Psoas muscle (tissue), 8 donors: ENCODE measurements around the gene CLIP1. TPM values are rescaled to one million over a fixed set of nuclear protein-coding genes. Genes with fewer than 3 reads are reported as not detected.
"Not testable (repeated sequence)": the region's sequence is repeated elsewhere in the genome, so short reads cannot be mapped to it uniquely, and the experiment has no call there.

Experiments
- ATAC-seq, 4 donors: fragments of 200-7000 bp; cut with Tn5 transposase; one replicate each; pipeline ENCODE4 v1.9.1; 2020; ENCODE audit warnings: moderate library complexity in 3 of 4, mild to moderate bottlenecking in 2 of 4
- DNase-seq, 2 donors: peaks; one replicate each; pipeline ENCODE4 v3.0.0-alpha.2; 2020
- H3K27ac ChIP-seq: fragments of 200-600 bp; one replicate; pipeline ENCODE4 v1.8.0; 2022
- H3K27me3 ChIP-seq, 3 donors: fragments of 200-600 bp in 1 of 3; one replicate each; pipeline versions ENCODE4 v1.6.1 to v1.8.0; 2013 to 2022; ENCODE audit warnings: low read length in 2 of 3, mild to moderate bottlenecking in 2 of 3, moderate library complexity in 1 of 3; ENCODE audit not compliant: insufficient read depth in 3 of 3
- H3K36me3 ChIP-seq, 2 donors: fragments of 200-600 bp in 1 of 2; one replicate each; pipeline versions ENCODE4 v1.6.1 to v1.8.0; 2013 to 2022; ENCODE audit warnings: low read depth in 1 of 2, mild to moderate bottlenecking in 1 of 2, moderate library complexity in 1 of 2; ENCODE audit not compliant: insufficient read depth in 1 of 2
- H3K4me1 ChIP-seq: fragments of 200-600 bp; one replicate; pipeline ENCODE4 v1.8.0; 2022
- H3K4me3 ChIP-seq: fragments of 200-600 bp; one replicate; pipeline ENCODE4 v1.8.0; 2022; ENCODE audit warnings: mild to moderate bottlenecking
- H3K9me3 ChIP-seq: fragments of 200-600 bp; one replicate; pipeline ENCODE4 v1.8.0; 2022
- WGBS, 3 donors: extraction: QIAGEN DNeasy Blood & Tissue Kit; methylation state at CpG; one replicate each; pipeline versions ENCODE4 v1.1.6 to v1.1.7; 2013; 5-methylcytosine and 5-hydroxymethylcytosine counted together
- intact Hi-C, 2 donors: fragments of 100-400 bp; cut with DNase I; formaldehyde crosslinking; loops; one replicate each; pipeline versions ENCODE4 v1.11.0 to v1.14.2; 2022
- polyA plus RNA-seq, 3 donors: library from polyadenylated mRNA; stranded (reverse); fragments of 200-250 nt; gene quantifications; one replicate each; pipeline ENCODE4 v1.2.3, GENCODE V29; 2013
- total RNA-seq, 4 donors: library from RNA; stranded (reverse); fragmentation: NEBNext Ultra II Directional in 2 of 4; extraction: Animal tissue kit (Norgen Biotek cat#: 25700) in 2 of 4; gene quantifications; one replicate each; pipeline versions ENCODE4 v1.2.1 to v1.2.4, GENCODE V29; 2021 to 2023
- TF ChIP-seq, protein P1 (sequence below): fragments of 200-600 bp; IDR thresholded peaks from one replicate; pipeline ENCODE4 v1.8.0; 2022; ENCODE audit warnings: antibody characterized with exemption
- donor health status: healthy with polysubstance abuse.
- donor health status: DM: no; HTN: no; CAD: no; lungs with moderate emphysema.
- donor health status: Bipolar disorder and iron deficiency.
- donor health status: healthy.
- donor health status: DM: yes; HTN: yes; CAD: no.
- donor health status: DM: no; HTN: no; CAD: no.
- donor health status: DM: no; HTN: no; CAD: no.
- donor health status: DM: yes; HTN: yes; CAD: no.

Gene CLIP1
- total and polyA plus RNA-seq, 7 donors, result 235 to 639 (median 458) TPM

GRCh38 chr12:122457627-122458026 is 35.2 kb upstream of the CLIP1 start:
- H3K36me3 ChIP-seq, result no peaks in the 10 kb centered on the region
- no peak overlapping the region for H3K27ac ChIP-seq
- TF ChIP-seq, protein P1, sequence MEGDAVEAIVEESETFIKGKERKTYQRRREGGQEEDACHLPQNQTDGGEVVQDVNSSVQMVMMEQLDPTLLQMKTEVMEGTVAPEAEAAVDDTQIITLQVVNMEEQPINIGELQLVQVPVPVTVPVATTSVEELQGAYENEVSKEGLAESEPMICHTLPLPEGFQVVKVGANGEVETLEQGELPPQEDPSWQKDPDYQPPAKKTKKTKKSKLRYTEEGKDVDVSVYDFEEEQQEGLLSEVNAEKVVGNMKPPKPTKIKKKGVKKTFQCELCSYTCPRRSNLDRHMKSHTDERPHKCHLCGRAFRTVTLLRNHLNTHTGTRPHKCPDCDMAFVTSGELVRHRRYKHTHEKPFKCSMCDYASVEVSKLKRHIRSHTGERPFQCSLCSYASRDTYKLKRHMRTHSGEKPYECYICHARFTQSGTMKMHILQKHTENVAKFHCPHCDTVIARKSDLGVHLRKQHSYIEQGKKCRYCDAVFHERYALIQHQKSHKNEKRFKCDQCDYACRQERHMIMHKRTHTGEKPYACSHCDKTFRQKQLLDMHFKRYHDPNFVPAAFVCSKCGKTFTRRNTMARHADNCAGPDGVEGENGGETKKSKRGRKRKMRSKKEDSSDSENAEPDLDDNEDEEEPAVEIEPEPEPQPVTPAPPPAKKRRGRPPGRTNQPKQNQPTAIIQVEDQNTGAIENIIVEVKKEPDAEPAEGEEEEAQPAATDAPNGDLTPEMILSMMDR, result no peak
- no peak overlapping the region for H3K4me3 ChIP-seq
- H3K9me3 ChIP-seq, result no peaks in the 10 kb centered on the region
- no peak for ATAC-seq
- H3K27me3 ChIP-seq, result no peaks in the 10 kb centered on the region
- intact Hi-C loops, result no loop called here
- no peaks in the 10 kb centered on the region for H3K4me1 ChIP-seq
- DNase-seq, result no peak
- 58 to 67% (median 61%) methylated on average over 2 of the region's 2 CpGs for WGBS, 3 donors

- ATAC-seq (no peak), DNase-seq (no peak)
- Histone ChIP-seq H3K27me3 (no peaks in the 10 kb centered on the region), H3K9me3 (no peaks in the 10 kb centered on the region), H3K4me1 (no peaks in the 10 kb centered on the region), H3K36me3 (no peaks in the 10 kb centered on the region), H3K27ac (no peak overlapping the region), H3K4me3 (no peak overlapping the region)
- WGBS, 3 donors, result 61 to 70% (median 64%) methylated on average over 6 of the region's 6 CpGs
- TF ChIP-seq, protein P1, result no peak
- intact Hi-C loops, result no loop called here
Measured at GRCh38 chr12:122454739-122455138, 32.3 kb upstream of the CLIP1 start.

GRCh38 chr12:122454250-122454721 is 31.8 kb upstream of the CLIP1 start:
- ATAC-seq, result peak in 3 of 4 donors; percentile 23 to 62 (median 25)
- Histone ChIP-seq H3K4me1 (no peaks in the 10 kb centered on the region), H3K9me3 (no peaks in the 10 kb centered on the region), H3K36me3 (no peaks in the 10 kb centered on the region), H3K27me3 (no peaks in the 10 kb centered on the region), H3K27ac (no peak overlapping the region), H3K4me3 (no peak overlapping the region)
- DNase-seq, result no peak
- intact Hi-C loops, result no loop called here
- TF ChIP-seq, protein P1, result no peak
- 38 to 61% (median 39%) methylated on average over 12 of the region's 12 CpGs for WGBS, 3 donors

DNA sequence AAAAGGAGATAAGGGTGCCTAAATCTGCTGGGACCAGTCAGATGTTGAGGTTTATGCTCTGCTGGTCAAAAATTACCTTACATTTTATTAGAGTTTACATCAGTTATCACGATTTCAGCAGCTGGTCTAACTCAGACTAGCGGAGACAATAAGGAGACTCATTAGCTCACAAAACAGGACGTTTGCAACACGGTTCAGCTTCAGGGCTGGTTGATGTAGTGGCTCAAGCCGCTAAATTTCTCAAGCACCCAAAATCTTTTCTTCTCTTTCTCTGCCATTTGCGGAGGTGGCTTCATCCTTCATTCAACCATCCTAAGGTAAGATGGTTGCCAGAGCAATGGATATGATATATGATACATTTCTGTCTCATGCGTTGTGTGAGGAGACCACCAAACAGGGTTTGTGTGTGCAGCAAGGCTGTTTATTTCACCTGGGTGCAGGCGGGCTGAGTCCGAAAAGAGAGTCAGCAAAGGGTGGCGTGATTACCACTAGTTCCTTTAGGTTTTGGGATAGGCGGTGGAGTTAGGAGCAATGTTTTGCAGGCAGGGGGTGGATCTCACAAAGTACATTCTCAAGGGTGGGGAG is 30.3 kb upstream of the CLIP1 start:
- no peak for ATAC-seq
- Histone ChIP-seq H3K27me3 (no peaks in the 10 kb centered on the region), H3K9me3 (no peaks in the 10 kb centered on the region), H3K4me1 (no peaks in the 10 kb centered on the region), H3K4me3 (no peak overlapping the region), H3K27ac (no peak overlapping the region), H3K36me3 (no peaks in the 10 kb centered on the region)
- WGBS, 3 donors, result 89 to 90% (median 89%) methylated on average over 11 of the region's 11 CpGs
- DNase-seq, result no peak
- intact Hi-C loops, result no loop called here
- TF ChIP-seq, protein P1, result no peak

DNA sequence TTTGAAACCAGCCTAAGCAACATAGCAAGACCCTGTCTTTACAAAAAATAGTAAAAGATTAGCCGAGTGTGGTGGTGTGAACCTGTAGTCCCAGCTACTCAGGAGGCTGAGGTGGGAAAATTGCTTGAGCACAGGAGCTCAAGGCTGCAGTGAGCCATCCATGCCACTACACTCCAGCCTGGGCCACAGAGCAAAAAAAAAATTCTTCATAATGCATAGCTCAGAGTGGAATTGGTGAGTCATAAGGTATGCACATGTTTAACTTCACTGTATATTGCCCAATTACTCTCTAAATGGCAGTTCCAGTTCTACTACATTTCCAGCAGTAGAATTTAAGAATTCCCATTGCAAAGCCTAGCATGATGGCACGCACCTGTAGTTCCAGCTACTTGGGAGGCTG is 26.8 kb upstream of the CLIP1 start:
- Histone ChIP-seq H3K4me3 (no peak overlapping the region), H3K27ac (no peak overlapping the region), H3K27me3 (no peaks in the 10 kb centered on the region), H3K9me3 (no peaks in the 10 kb centered on the region), H3K4me1 (no peaks in the 10 kb centered on the region), H3K36me3 (no peaks in the 10 kb centered on the region)
- ATAC-seq (no peak), DNase-seq (no peak)
- WGBS, 3 donors, result 90 to 92% (median 91%) methylated on average over 2 of the region's 2 CpGs
- TF ChIP-seq, protein P1, result no peak
- intact Hi-C loops, result no loop called here

DNA sequence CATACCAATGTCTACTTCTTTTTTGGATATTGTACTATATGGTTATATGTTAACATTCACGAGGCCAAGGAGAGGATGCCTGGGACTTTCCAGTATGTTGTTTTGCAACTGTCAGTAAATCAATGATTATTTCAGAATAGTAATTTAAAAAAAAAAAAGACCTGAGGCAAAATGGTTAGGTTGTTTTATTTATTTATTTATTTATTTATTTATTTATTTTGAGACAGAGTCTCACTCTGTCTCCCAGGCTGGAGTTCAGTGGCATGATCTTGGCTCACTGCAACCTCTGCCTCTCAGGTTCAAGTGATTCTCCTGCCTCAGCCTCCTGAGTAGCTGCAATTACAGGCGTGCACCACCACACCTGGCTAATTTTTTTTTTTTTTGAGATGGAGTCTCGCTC is 25.4 kb upstream of the CLIP1 start:
- H3K27ac ChIP-seq, H3K4me1 ChIP-seq, H3K27me3 ChIP-seq, DNase-seq, intact Hi-C loops, H3K9me3 ChIP-seq, ATAC-seq, H3K4me3 ChIP-seq, H3K36me3 ChIP-seq: not testable (repeated sequence)
- 93 to 99% (median 95%) methylated on average over 3 of the region's 3 CpGs for WGBS, 3 donors

DNA sequence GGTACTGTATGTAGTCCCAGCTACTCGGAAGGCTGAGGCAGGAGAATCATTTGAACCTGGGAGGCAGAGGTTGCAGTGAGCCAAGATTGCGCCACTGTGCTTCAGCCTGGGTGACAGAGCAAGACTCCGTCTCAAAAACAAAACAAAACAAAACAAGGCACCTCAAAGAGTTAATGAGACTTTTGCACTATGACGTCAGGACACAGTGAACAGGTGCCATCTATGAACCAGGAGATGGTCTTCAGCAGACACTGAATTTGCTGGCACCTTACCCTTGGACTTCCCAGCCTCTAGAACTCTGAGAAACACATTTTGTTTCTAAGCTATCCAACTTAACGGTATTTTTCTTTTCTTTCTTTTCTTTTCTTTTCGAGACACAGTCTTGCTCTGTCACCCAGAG is 23.9 kb upstream of the CLIP1 start:
- H3K27ac ChIP-seq, intact Hi-C loops, H3K4me1 ChIP-seq, H3K9me3 ChIP-seq, DNase-seq, ATAC-seq, H3K27me3 ChIP-seq, H3K36me3 ChIP-seq, H3K4me3 ChIP-seq: not testable (repeated sequence)
- 69 to 78% (median 72%) methylated on average over 6 of the region's 6 CpGs for WGBS, 3 donors
